DOHH2 (cell line): ENCODE measurements around the gene NBAS.

Source experiments
- H3F3A ChIP-seq: fragments of 200-600 bp; sonication (generic), shearing (Covaris generic); 2 replicates; pipeline ENCODE4 v1.6.0; 2016; ENCODE audit warnings: antibody characterized with exemption, mild to moderate bottlenecking; ENCODE audit not compliant: control insufficient read depth, insufficient read depth
- H3K27ac ChIP-seq: fragments of 200-600 bp; sonication (generic); 2 replicates; pipeline ENCODE4 v1.5.1; 2014; ENCODE audit warnings: low read depth, mild to moderate bottlenecking, low read length, moderate library complexity
- H3K27me3 ChIP-seq: fragments of 200-600 bp; sonication (generic); 2 replicates; pipeline ENCODE4 v1.6.1; 2014; ENCODE audit warnings: mild to moderate bottlenecking, low read length, mixed read lengths; ENCODE audit not compliant: control insufficient read depth
- H3K36me3 ChIP-seq: fragments of 200-600 bp; sonication (generic); 2 replicates; pipeline ENCODE4 v1.6.1; 2014; ENCODE audit warnings: mild to moderate bottlenecking, low read length, moderate library complexity, mixed read lengths; ENCODE audit not compliant: control insufficient read depth
- H3K4me1 ChIP-seq: fragments of 200-600 bp; sonication (generic); 2 replicates; pipeline ENCODE4 v1.6.1; 2014; ENCODE audit warnings: mild to moderate bottlenecking, low read length, mixed read lengths; ENCODE audit not compliant: control insufficient read depth
- H3K4me2 ChIP-seq: fragments of 200-600 bp; sonication (generic); 2 replicates; pipeline ENCODE4 v1.6.0; 2014; ENCODE audit warnings: mild to moderate bottlenecking, low read length, moderate library complexity
- H3K4me3 ChIP-seq: fragments of 200-600 bp; sonication (generic); 2 replicates; pipeline ENCODE4 v1.5.1; 2014; ENCODE audit warnings: mild to moderate bottlenecking, low read length, mixed read lengths
- H3K79me2 ChIP-seq: fragments of 200-600 bp; sonication (generic); 2 replicates; pipeline ENCODE4 v1.6.1; 2014; ENCODE audit warnings: mild to moderate bottlenecking, low read length, mixed read lengths; ENCODE audit not compliant: control insufficient read depth
- H3K9me2 ChIP-seq: fragments of 200-600 bp; sonication (generic); replicated peaks from 2 replicates; pipeline ENCODE4 v1.6.1; 2014; ENCODE audit warnings: mild to moderate bottlenecking, low read length, mixed read lengths; ENCODE audit not compliant: control insufficient read depth
- H3K9me3 ChIP-seq: fragments of 200-600 bp; sonication (generic); 2 replicates; pipeline ENCODE4 v1.6.1; 2014; ENCODE audit warnings: antibody characterized with exemption, low read length, mixed read lengths; ENCODE audit not compliant: control insufficient read depth, insufficient read depth
- H4K20me1 ChIP-seq: fragments of 200-600 bp; sonication (generic); 2 replicates; pipeline ENCODE4 v1.6.0; 2014; ENCODE audit warnings: low read depth, mild to moderate bottlenecking, antibody characterized with exemption, low read length, moderate library complexity; ENCODE audit not compliant: control insufficient read depth, insufficient read depth
- CTCF ChIP-seq: fragments of 200-600 bp; sonication (generic); IDR thresholded peaks from one replicate; pipeline ENCODE4 v1.5.1; 2014; ENCODE audit warnings: antibody characterized with exemption, mild to moderate bottlenecking, low read depth, low read length; ENCODE audit not compliant: poor library complexity, severe bottlenecking
- EZH2phosphoT487 ChIP-seq: fragments of 200-600 bp; sonication (generic); IDR thresholded peaks from 2 replicates; pipeline ENCODE4 v1.6.1; 2017; ENCODE audit warnings: borderline replicate concordance, mild to moderate bottlenecking, antibody characterized with exemption, low read length, moderate library complexity, mixed read lengths

NBAS gene

GRCh38 chr2:15354596-15355366, 206.4 kb downstream of the NBAS start:
- no peaks in the 10 kb centered on the region for H3K79me2 ChIP-seq
- H3K36me3 ChIP-seq: peaks cover 3% of the 10 kb centered on the region; the same call in 1 of the 2 replicates
- no peaks in the 10 kb centered on the region for H4K20me1 ChIP-seq
- no peaks in the 10 kb centered on the region for H3K9me3 ChIP-seq
- no peaks in the 10 kb centered on the region for H3K27me3 ChIP-seq
- H3K4me3 ChIP-seq: no peak overlapping the region
- no peaks in the 10 kb centered on the region for H3F3A ChIP-seq
- H3K9me2 ChIP-seq: no peaks in the 10 kb centered on the region
- TF ChIP-seq CTCF (no peak), EZH2phosphoT487 (no peak)
- no peaks in the 10 kb centered on the region for H3K4me1 ChIP-seq
- H3K27ac ChIP-seq: no peak overlapping the region
- H3K4me2 ChIP-seq: no peak overlapping the region

GRCh38 chr2:15352363-15352762, 208.8 kb downstream of the NBAS start:
- no peak overlapping the region for H3K4me3 ChIP-seq
- no peaks in the 10 kb centered on the region for H3K27me3 ChIP-seq
- TF ChIP-seq EZH2phosphoT487: no peak
- no peak for TF ChIP-seq CTCF
- H3K36me3 ChIP-seq: peaks cover 3% of the 10 kb centered on the region; the same call in 1 of the 2 replicates
- H4K20me1 ChIP-seq: no peaks in the 10 kb centered on the region
- no peaks in the 10 kb centered on the region for H3K9me3 ChIP-seq
- H3K4me2 ChIP-seq: no peak overlapping the region
- no peak overlapping the region for H3K27ac ChIP-seq
- H3K4me1 ChIP-seq: no peaks in the 10 kb centered on the region
- H3K9me2 ChIP-seq: no peaks in the 10 kb centered on the region
- no peaks in the 10 kb centered on the region for H3K79me2 ChIP-seq
- H3F3A ChIP-seq: no peaks in the 10 kb centered on the region

GRCh38 chr2:15348636-15349035, 212.5 kb downstream of the NBAS start:
- no peaks in the 10 kb centered on the region for H3K79me2 ChIP-seq
- no peaks in the 10 kb centered on the region for H3K36me3 ChIP-seq
- no peak overlapping the region for H3K4me2 ChIP-seq
- no peaks in the 10 kb centered on the region for H3F3A ChIP-seq
- TF ChIP-seq EZH2phosphoT487: no peak
- TF ChIP-seq CTCF: no peak
- H4K20me1 ChIP-seq: no peaks in the 10 kb centered on the region
- no peaks in the 10 kb centered on the region for H3K4me1 ChIP-seq
- H3K4me3 ChIP-seq: no peak overlapping the region
- H3K9me2 ChIP-seq: no peaks in the 10 kb centered on the region
- H3K9me3 ChIP-seq: no peaks in the 10 kb centered on the region
- H3K27ac ChIP-seq: no peak overlapping the region
- H3K27me3 ChIP-seq: no peaks in the 10 kb centered on the region
